HG02852 (cell line): ENCODE data around the gene FNDC5.

ENCODE experiments used
- ATAC-seq: cut with Tn5 transposase; IDR thresholded peaks from one replicate; pipeline ENCODE4 v1.9.1; 2021; ENCODE audit warnings: mild to moderate bottlenecking, moderate library complexity; ENCODE audit not compliant: unreplicated experiment

The FNDC5 gene

DNA sequence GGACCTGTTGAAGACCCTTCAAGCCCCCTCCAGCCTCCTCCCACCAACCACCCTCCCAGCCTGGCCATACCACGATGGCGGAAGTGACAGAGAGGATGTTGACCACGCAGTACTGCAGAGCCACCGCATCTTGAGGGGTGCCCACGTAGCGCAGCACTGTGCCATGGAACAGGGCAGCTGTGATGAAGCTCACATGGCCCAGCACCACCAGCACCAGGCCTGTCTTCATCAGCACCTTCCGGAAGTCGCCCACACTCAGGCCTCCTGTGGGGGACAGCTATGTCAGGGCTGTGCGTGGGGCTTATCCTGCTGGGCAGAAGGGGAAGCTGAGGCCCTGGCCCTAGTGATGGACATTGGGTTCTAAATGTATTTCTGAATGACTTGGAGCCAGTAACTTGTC is 27.3 kb upstream of the FNDC5 start:
- no peak for ATAC-seq

DNA sequence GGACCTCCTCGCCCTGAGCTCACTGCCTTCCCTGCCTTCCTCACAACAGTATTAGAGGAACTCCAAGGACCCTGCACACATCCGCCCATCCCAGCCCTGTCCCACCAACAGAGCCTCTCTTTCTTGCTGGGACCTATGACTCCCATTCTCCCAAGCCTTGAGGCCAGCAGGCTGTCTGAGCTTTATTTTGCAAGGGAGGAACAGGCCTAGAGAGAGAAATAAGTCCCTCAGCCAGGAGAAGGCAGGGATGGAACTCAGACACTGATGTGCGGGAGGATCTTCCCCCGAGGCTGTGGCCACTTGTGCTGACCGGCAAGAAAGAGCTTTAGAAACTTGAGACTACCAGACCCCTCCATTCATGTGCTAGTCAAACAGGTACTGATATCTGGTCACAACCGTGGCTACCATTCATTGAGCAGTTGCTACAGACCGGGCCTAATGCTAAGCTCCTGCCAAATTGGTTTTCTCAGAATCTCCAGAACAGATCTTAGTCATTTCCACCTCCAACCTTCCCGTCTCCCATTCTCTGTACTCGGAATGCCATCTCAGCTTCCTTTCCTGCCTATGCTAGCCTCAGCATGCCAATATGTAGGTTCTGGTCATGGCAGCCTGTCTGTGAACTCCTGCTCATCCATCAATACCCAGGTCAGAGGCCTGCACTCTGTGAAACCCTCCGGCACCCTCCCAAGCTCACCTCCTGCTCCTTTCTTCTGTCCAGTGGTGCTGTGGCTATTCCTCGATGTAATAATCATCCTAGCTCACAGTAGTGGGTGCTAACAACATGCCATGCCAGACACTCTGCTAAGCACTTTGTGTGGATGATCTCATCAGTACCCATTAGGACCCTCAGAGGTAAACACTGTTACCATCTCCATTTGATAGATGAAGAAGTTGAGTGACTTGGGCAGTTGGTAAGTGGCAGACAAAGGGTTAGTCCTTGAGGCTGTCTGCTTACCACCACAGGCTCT is 26.7 kb upstream of the FNDC5 start:
- ATAC-seq, result no peak

DNA sequence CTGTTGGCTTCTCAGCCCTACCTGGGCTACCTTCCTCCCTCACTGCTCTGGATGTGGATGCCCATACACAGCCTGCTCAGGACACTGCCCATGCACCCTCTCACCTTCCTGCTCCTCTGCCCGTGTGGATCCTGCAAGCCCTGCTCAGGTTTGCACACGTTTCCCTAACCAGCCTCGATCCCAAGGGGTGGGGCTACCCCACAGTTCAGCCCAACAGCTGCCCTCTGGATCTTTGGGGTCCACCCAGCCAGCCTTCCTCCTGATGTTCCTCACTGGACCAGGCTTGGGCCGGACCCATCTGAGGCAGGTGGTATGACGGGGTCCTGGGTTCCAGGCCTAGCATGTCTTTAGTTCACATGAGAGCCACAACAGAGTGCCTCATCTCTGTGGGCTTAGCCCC is 25.7 kb upstream of the FNDC5 start:
- no peak for ATAC-seq

DNA sequence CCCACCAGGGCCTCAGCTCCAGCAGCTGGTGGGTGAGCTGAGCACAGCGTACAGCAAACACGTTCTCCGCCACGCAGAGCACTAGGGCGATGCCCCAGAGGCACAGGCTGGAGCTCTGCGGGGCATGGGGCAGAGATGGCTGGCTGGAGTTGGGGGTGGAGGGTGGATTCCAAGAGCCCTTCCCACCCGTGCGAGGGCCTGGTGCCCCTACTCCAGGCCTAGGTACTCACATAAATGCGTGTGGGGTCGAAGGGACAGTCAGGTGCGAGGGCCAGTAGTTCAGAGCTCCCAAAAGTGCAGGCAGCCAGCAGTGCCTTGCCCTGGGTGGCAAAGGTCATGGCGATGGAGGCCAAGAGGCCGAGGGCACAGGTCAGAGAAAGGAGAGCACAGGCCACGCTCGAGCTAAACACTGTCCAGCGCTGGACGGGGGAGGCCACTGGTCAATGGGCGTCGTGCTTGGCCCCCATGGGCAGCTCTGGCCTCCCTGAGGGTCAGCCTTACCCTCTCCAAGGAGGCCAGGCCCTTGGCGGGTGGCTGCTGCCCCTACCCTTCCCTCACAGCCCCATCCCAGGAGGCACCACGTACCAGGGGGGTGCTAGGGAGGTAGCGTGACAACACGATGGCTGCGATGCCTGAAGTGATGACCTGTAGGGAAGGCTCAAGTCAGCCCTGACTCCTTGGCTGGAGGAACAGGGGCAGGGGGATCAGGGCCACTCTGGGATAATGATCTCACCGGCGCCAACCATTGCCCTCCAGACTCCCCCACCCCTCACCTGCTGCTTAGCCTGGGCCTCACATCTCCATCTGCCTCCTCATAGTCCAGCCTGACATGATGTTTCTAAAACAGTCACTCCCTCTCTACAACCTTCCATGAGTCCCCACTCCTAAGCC is 24.9 kb upstream of the FNDC5 start:
- ATAC-seq, result no peak

DNA sequence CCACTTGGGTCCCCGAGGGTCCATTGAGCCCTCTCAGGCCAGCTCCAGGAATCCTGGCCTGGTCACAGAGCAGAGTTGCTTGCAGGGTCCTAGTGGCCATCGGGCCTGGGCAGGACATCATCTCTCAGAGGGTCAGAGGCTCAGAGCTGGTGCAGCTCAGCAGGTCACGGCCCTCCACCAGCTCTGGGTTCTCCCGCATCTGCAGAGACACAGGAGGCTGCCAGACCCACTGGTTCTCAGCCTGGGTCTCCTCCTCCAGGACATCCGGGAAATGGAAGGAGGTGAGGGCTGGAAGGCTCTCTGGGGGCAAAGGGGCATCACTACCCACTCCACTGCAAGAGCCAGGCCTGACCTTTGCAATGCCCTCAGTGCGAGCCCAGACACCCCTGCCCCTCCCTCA is 24.0 kb upstream of the FNDC5 start:
- no peak for ATAC-seq

DNA sequence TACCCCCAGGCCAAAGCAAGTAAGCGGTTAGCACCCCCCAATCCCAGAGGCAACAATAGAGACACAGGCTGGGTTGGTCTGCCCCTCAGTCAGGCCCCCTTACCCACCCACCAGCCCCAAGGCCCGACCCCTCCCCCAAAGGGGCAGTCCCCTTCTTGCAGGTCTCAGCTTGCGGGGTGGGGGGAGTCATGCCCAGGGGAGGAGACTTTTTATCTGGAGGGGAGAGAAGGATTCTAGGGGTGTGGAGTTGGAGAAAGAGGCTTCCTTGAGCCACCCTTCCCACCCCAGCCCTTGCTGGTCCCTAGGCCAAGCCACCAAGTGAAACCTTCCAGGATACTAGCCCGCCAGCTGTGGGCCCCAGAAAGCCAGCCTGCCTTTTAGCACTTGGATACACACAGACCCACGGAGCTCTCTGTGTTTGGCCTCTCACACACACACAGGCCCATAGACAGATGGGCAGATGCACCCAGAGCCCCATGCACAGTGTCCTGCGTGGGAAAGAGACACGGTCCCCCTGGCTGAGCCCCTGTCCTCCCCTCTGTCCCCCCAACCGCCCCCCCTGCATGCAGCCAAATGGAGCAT is 23.4 kb upstream of the FNDC5 start:
- ATAC-seq, result no peak

DNA sequence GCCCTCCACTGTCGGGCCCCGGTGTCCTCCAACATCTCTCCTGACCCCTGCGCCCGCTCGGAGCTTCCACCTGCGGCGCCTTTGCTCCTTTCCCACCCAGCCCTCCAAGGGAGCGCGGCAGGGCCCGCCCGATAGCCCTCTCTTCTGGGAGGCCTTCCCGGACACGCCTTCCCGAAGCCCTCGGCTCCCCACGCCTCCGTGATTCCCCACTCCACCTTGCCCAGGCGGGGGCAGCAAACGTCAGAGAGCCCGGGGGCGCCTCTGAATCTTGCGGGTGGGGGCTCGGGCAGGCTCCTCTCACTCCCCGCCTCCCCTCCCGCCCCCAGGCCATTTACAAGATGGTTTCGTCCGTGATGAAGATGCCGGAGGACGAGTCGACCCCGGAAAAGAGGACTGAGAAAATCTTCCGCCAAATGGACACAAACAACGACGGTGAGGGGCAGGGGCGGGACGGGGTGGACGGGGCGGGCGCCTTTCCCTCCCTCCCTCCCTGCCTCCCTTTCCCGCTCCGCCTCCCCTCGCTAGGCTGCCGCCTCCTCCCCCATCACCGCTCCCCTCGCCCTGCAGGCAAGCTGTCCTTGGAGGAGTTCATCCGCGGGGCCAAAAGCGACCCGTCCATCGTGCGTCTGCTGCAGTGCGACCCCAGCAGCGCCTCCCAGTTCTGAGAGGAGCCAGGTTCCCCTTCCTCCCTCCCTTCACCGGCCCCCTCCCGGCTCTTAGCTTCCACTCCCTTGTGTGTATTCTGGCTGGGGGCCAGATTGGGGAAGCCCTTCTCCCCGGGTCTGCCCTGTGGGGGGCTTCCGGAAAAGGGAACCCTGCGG is 22.7 kb upstream of the FNDC5 start:
- no peak for ATAC-seq

DNA sequence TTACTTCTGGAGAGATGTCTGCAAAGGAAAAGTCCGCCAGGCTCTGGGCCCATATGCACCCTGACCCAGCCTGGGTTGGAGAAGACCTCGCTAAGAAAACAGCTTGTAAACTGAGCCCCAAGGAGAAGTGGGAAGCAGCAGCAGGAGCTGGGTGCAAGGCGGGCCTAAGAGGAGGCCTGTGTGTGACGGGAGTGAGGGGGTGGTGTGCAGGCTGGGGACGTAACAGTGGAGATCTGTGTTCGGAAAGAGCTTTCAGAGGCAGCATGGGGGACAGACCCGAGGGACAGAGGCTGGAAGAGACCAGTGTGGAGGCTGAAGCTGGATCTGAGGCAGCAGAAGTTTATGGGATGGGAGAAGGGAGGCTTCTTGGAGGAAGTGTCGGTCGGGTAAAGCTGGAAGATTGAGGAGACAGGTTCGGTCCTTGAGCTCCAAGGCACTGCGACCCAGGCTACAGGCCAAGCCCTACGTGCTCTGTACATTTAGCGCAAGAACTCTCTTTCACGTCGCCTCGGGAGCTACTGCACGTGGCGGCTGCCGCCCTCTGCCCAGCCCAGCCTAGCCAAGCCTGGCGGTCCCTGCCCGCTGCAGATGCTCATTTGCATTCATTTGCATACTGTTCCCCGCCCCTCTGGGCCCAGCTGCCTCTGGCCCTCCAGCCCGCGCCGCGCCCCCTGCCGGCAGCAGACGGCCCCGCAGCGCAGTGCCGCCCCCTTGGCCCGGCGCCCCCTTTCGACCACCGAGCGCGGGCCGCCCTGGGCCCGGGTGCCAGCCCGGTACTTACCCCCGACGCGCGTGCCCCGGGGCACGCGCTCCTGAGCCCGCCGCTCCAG is 21.9 kb upstream of the FNDC5 start:
- no peak for ATAC-seq

DNA sequence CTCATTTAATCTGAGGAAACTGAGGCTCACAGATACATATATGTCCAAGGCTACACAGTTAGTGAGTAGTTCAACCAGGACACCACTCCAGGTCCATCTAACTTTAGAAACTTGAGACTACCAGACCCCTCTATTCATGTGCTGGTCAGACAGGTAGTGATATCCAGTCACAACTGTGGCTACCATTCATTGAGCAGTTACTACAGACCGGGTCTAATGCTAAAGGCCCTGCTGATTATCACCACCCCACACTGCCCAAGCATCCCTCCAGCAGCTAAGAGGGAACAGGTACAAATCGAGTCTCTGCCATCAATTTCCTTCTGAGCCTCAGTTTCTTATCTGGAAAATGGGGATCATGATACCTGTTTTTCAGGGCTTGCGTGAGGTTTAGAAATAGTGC is 20.9 kb upstream of the FNDC5 start:
- ATAC-seq, result no peak

DNA sequence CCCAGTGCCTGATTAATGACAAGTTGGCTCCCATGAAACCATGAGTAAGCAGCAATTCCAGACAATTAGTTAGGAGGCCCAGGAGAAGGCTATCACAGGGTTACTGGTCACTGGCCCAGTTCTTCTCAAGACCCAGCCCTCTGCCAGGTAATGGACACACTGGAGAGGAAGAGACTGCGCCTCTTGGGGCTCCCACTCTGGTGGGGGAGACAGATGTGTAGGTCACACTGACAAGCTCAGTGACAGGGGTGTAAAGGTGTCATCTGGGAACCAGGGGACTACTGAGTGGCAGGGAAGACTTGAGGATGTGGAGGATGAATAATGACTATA is 20.5 kb upstream of the FNDC5 start:
- no peak for ATAC-seq

DNA sequence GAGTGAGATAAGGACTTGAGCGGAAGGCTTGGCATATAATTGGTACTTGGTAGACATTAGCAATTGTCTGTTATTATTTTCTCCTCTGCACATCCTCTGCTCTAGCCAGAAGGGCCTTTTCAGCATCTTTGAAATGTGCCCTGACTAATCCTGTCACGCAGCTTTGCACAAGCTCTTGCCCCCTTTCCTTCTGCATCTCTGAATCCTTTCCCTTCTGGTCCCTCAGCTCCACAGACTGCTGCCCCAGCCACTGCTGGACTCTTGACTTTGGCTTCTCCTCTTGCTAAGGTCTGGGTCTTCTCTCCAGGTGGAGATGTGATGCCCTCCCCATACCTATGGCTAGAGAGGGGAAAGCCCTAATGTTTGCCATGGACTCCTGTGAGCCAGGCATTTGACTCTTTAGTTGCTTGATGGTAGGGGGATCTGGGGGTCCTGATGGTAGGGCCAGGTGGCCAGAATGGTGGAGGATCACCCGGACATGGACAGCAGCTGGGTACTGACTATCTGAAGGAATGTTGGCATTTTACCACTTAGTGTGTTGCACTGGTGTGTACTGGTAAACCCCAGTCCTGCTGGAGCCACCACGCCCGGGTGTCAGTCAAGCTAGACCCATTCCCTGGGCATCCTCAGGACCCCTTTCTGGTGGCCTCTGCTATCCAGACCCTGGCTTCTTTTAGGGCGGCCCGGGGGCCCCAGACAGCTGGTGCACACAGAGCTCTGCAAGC is 20.0 kb upstream of the FNDC5 start:
- no peak for ATAC-seq

DNA sequence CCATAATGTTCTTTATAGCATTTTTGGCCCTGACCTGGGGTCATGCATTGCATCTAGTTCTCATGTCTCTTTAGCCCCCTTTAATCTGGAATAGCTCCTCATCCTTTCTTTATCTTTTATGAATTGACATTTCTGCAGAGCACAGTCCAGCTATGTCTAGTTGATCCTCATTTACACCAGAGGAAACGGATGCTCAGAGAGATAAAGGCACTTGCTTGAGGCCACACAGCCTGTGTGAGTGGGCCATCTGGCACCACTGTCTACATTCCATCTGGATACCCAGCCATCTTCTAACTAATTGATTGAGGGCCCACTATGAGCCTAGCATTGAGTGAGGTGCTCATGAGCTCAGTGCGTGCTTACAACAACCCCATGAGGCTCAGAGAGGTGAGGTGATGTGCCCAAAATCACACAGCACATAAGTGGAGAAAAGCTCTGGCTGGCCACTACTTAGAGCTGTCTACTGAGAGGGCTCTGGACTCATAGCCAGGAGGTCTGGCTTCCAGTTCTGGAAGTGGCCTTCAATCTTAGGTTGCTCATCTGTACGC is 19.1 kb upstream of the FNDC5 start:
- no peak for ATAC-seq

DNA sequence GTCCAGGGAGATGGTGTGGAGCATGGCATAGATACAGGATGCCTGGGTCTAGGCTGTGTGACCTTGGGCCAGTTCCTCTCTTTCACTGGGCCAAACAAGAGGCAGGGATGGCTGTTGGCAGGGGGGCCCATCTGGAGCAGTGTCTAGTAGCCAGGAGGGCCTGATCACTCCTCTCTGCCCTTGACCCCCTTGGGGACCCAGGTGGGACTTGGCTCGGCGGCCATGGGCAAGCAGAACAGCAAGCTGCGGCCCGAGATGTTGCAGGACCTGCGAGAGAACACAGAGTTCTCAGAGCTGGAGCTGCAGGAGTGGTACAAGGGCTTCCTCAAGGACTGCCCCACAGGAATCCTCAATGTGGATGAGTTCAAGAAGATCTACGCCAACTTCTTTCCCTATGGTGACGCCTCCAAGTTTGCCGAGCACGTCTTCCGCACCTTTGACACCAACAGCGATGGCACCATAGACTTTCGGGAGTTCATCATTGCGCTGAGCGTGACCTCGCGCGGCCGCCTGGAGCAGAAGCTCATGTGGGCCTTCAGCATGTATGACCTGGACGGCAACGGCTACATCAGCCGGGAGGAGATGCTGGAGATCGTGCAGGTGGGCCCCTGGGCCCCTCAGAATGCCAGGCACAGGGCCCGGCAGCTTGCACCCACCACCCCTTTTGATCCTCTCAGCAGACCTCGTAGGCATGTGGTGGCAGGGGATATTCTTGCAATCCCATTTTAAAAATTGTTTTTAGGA is 18.1 kb upstream of the FNDC5 start:
- no peak for ATAC-seq

DNA sequence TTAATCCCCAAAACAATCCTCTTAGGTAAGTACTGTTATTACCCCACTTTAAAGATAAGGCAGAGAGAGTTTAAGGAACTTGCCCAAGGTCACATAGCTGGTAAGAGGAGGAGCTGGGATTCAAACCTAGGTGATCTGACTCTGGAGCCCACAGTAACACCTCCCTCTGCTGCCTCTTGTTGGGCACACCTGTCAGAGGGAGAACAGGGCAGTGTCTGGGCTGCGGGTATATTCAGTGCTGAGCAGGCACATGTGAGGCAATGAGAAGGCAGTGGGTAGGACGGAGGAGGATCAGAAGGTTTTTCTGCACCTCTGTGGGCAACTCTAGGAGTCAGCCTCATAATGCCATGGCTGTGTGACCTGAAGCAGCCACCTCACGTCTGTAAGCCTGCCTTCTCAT is 17.4 kb upstream of the FNDC5 start:
- ATAC-seq, result no peak

DNA sequence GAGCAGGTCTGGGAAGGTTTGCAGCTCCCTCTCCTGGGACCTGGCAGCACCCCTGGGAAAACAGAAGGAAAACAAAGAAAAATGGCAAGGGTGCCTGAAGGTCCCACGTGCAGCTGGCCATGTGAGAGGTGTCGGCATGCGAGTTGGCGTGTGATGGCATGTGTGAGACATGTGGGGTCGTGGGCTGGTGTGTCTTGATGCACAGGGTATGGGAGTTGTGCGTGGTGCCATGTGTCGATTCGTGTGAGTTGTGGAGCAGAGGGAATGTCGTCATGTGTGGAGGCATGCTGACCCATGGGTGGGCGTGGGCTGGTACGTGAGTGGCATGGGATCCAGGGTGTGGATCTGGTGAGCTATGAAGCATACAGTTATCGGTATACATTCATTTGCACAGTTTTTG is 16.9 kb upstream of the FNDC5 start:
- ATAC-seq, result no peak

DNA sequence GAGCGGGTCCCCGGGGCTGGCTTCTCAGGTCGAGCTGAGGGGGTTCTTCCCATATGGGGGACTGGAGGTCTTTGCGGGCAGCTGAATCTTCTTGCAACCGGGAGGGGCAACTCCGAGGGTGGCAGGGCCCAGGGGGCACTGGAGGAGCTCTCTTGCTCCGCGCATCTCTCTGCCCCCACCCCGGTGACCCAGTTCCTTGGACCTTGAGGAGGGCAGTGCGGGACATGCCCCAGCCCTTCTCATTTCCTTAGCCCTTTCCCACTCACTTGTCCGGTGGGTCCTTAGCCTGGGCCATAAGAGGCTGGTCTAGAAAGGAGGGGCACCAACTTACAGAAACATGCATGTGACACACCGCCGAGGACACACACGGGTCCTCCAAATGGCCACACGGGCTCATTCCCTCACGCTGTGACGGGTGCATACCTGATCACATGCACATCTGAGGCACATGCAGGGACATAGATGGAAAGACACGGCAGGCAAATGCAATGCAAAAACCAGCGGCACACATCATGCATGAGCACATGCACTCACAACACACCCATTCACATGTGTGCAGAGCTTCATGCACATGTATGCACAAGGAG is 16.2 kb upstream of the FNDC5 start:
- ATAC-seq, result no peak

DNA sequence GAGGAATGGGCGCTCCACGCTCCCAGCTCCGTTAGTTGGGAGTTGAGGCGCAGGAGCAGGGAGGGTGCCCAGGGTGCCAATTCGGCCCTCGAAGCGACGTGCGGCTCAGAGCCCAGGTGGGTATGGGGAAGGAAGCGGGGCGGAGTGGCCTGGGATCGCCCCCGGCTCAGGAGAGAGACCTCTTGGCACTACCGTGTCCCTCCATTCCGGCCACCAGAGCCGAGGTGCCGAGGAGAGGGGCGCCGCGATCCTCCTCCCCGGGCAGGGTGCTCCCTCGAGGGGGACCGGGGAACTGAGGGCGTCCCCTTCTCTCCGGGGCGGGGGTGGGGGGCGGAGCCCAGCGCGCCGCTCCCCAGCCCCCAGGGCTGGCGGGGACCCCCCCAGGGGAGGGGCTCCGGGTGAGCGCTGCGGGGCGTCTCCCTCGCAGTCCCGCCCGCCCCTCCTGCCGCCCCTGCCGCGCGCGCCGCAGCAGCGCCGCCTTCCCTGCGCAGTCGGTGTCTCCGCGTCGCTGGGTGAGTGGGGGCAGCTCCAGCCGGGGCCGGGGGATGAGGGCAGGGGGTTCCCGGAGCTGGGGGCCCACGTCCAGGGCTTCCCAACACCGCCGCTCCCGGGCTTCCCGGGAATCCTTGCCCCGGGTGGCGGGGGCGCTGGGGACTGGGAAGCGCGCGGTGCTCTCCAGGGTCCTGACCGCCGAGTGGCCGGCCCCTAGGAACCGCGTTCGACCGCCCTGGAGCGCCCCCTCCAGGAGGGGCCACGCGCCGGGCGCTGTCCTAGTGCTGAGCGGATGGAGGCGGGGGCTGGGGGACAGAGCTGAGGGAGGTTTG is 15.5 kb upstream of the FNDC5 start, which contains the start of gene HPCA:
HPCA (plus strand) TSS at position 488 of the 824 bp plus-strand sequence. CDS start 2,408 bp downstream, outside the sequence.
- no peak for ATAC-seq
